HepG2 (cell line): ENCODE results near the gene SUMO4. TPM values are rescaled to one million over a fixed set of nuclear protein-coding genes. Genes with fewer than 3 reads are reported as not detected.
A peak's percentile ranks its signal among the peaks of the same experiment; 100 is the strongest.
"Not testable (repeated sequence)": the region's sequence is repeated elsewhere in the genome, so short reads cannot be mapped to it uniquely, and the experiment has no call there.

ENCODE experiments used
- ATAC-seq: fragments of 200-7000 bp; cut with Tn5 transposase; 3 replicates; pipeline ENCODE4 v1.9.1; 2020; ENCODE audit warnings: mild to moderate bottlenecking, moderate library complexity
- BruUV-seq: library from RNA; stranded (reverse); fragments of 400-500 nt; replicated peaks from 2 replicates; lab custom pipeline; 2021; lab: Mats Ljungman, UMichigan
- CTCF ChIA-PET: fragments of 300-600 bp; formaldehyde crosslinking; extraction: SDS; loops from one replicate; lab custom pipeline; 2021; ENCODE audit warnings: low total read pairs, inconsistent platforms, low intra/inter-chr PET ratio; lab: Yijun Ruan, JAX
- POLR2A ChIA-PET: fragments of 350-600 bp; sonication (Branson Sonifier 250); formaldehyde crosslinking; loops from one replicate; lab custom pipeline; 2020; ENCODE audit warnings: antibody characterized with exemption, inconsistent platforms; lab: Yijun Ruan, JAX
- DNase-seq: peaks from one replicate; pipeline ENCODE4 v3.0.0-alpha.2; 2015; ENCODE audit warnings: low spot score
- FAIRE-seq: peaks from 3 replicates; lab custom pipeline; 2011; peaks lifted over from hg19 to GRCh38; lab: Jason Lieb, UNC
- H2AFZ ChIP-seq: one replicate; pipeline ENCODE4 v1.6.1; 2011; ENCODE audit warnings: low read length, inconsistent platforms
- H3K27ac ChIP-seq: fragments of 300-600 bp; 3 replicates; pipeline ENCODE4 v1.8.0; 2011; ENCODE audit warnings: mixed run types, mild to moderate bottlenecking, mixed read lengths, low read length, inconsistent platforms; ENCODE audit not compliant: insufficient read depth; ENCODE audit errors: extremely low read length
- H3K27me3 ChIP-seq, 2 experiments: fragments of 200-600 bp in 1 of 2; 2 replicates in 1 of 2; 3 replicates in 1 of 2; pipeline versions ENCODE4 v1.6.0 to v1.8.0; 2011; ENCODE audit warnings: low read length in 2 of 2, mild to moderate bottlenecking in 2 of 2, moderate library complexity in 2 of 2, inconsistent platforms in 1 of 2; ENCODE audit not compliant: insufficient read depth in 2 of 2, control insufficient read depth in 1 of 2
- H3K36me3 ChIP-seq, 2 experiments: fragments of 200-600 bp in 1 of 2; replicated peaks in 1 of 2; 2 replicates in 1 of 2; 3 replicates in 1 of 2; pipeline versions ENCODE4 v1.5.1 to v1.8.0; 2011; ENCODE audit warnings: low read length in 2 of 2, inconsistent platforms in 1 of 2; ENCODE audit not compliant: insufficient read depth in 2 of 2, control insufficient read depth in 1 of 2
- H3K4me1 ChIP-seq: 2 replicates; pipeline ENCODE4 v1.5.1; 2012; ENCODE audit warnings: low read length, inconsistent platforms; ENCODE audit not compliant: insufficient read depth
- H3K4me2 ChIP-seq: 2 replicates; pipeline ENCODE4 v1.6.0; 2011; ENCODE audit warnings: low read depth, low read length, inconsistent platforms
- H3K4me3 ChIP-seq, 3 experiments: fragments of 200-600 bp in 1 of 3; sonication (generic), shearing (Covaris generic) in 1 of 3; replicated peaks in 1 of 3; 2 replicates each; pipeline ENCODE4 v1.5.1; 2011 to 2016; ENCODE audit warnings: low read length in 3 of 3, inconsistent platforms in 2 of 3, low read depth in 2 of 3, mild to moderate bottlenecking in 2 of 3, control low read depth in 1 of 3, mixed read lengths in 1 of 3; ENCODE audit not compliant: insufficient read depth in 1 of 3
- H3K79me2 ChIP-seq: one replicate; pipeline ENCODE4 v1.6.1; 2011; ENCODE audit warnings: low read length, inconsistent platforms; ENCODE audit not compliant: insufficient read depth
- H3K9ac ChIP-seq: 2 replicates; pipeline ENCODE4 v1.6.0; 2011; ENCODE audit warnings: mild to moderate bottlenecking, low read depth, low read length, inconsistent platforms; ENCODE audit not compliant: insufficient read depth
- H3K9me3 ChIP-seq: 2 replicates; pipeline ENCODE4 v1.5.1; 2012; ENCODE audit warnings: mild to moderate bottlenecking, low read length
- H4K20me1 ChIP-seq: 2 replicates; pipeline ENCODE4 v1.6.0; 2011; ENCODE audit warnings: inconsistent platforms, mild to moderate bottlenecking, low read length, moderate library complexity; ENCODE audit not compliant: insufficient read depth
- FOXP1 ChIP-seq, 2 experiments: fragments of 450-650 bp in 1 of 2; IDR thresholded peaks; 2 replicates each; pipeline ENCODE4 v1.6.1; 2017 to 2018; ENCODE audit warnings: antibody characterized with exemption in 1 of 2
- FOXP4 ChIP-seq: sonication (generic); formaldehyde crosslinking; IDR thresholded peaks from 2 replicates; pipeline ENCODE4 v1.4.0; 2020; ENCODE audit warnings: missing genetic modification reagents
- IKZF5 ChIP-seq: IDR thresholded peaks from 2 replicates; pipeline ENCODE4 v1.6.1; 2018; ENCODE audit warnings: missing genetic modification reagents, mild to moderate bottlenecking, missing compliant biosample characterization
- NRL ChIP-seq: sonication (generic); formaldehyde crosslinking; IDR thresholded peaks from 2 replicates; pipeline ENCODE4 v1.5.0; 2020; ENCODE audit warnings: missing genetic modification reagents, mild to moderate bottlenecking, moderate library complexity, borderline replicate concordance
- PAXIP1 ChIP-seq: sonication (generic); formaldehyde crosslinking; conservative IDR thresholded peaks from 2 replicates; pipeline ENCODE4 v1.4.0; 2020; ENCODE audit warnings: mild to moderate bottlenecking, missing genetic modification reagents, moderate library complexity
- ZNF431 ChIP-seq: sonication (generic); formaldehyde crosslinking; IDR thresholded peaks from 2 replicates; pipeline ENCODE4 v1.9.0; 2022; ENCODE audit warnings: missing genetic modification reagents, low read depth, mild to moderate bottlenecking, borderline replicate concordance
- ZNF703 ChIP-seq: sonication (generic); formaldehyde crosslinking; IDR thresholded peaks from 2 replicates; pipeline ENCODE4 v1.5.1; 2020; ENCODE audit warnings: missing genetic modification reagents, mild to moderate bottlenecking, moderate library complexity, borderline replicate concordance
- WGBS: methylation state at CpG from one replicate; pipeline ENCODE4 v1.1.6; 2017; ENCODE audit warnings: low lambda C conversion rate; 5-methylcytosine and 5-hydroxymethylcytosine counted together
- in situ Hi-C: cut with HindIII; loops from 2 replicates; pipeline ENCODE4 v1.10.0; 2017; ENCODE audit warnings: low pct_unique_long_range_greater_than_20kb; ENCODE audit not compliant: extremely low pct_ligation_motif_present
- intact Hi-C: fragments of 100-400 bp; cut with micrococcal nuclease; formaldehyde crosslinking; loops from one replicate; pipeline ENCODE4 v1.10.0; 2022; ENCODE audit not compliant: unreplicated experiment
- polyA plus RNA-seq, 8 experiments: library from polyadenylated mRNA; depleted of rRNA in 3 of 8; stranded (reverse) in 7 of 8; unstranded in 1 of 8; fragments of >200 nt; fragmentation: Illumina TruSeq in 4 of 8; extraction: Trizol in 4 of 8; gene quantifications; 2 replicates each; pipeline versions ENCODE4 v1.2.1 to v1.2.3, GENCODE V29; 2011 to 2016; ENCODE audit warnings: low read depth in 4 of 8, missing spikeins in 1 of 8, mixed read lengths in 1 of 8; ENCODE audit not compliant: insufficient read depth in 1 of 8
- total RNA-seq, 5 experiments: library from RNA; depleted of rRNA; stranded (reverse); fragments of >200 nt; fragmentation: Illumina TruSeq; extraction: Trizol; gene quantifications; 2 replicates each; pipeline ENCODE4 v1.2.3, GENCODE V29; 2016; ENCODE audit warnings: low read depth in 1 of 5

The SUMO4 gene
- total and polyA plus RNA-seq, 2 of the 13 experiments (the other 11 are each of a cell fraction or from before 2014, with no cell fraction given) = 0.22 to 1.2 TPM

GRCh38 chr6:149443411-149444181 lies 43.5 kb downstream of the SUMO4 start:
- ChIA-PET CTCF (no interaction called here), POLR2A (no interaction called here)
- no peak for ATAC-seq
- no peak overlapping the region for H3K4me3 ChIP-seq
- intact Hi-C loops (no loop called here), in situ Hi-C loops (no loop called here)
- no peaks in the 10 kb centered on the region for H3K79me2 ChIP-seq
- no peaks in the 10 kb centered on the region for H3K36me3 ChIP-seq
- 64% methylated on average over 8 of the region's 8 CpGs for WGBS
- H2AFZ ChIP-seq = no peak overlapping the region
- no peak overlapping the region for H3K4me2 ChIP-seq
- no peaks in the 10 kb centered on the region for H3K27me3 ChIP-seq
- FAIRE-seq = no peak
- H3K27ac ChIP-seq = no peak overlapping the region
- DNase-seq = no peak
- peaks cover 45% of the 10 kb centered on the region for H3K4me1 ChIP-seq
- H3K9me3 ChIP-seq = no peaks in the 10 kb centered on the region
- H3K9ac ChIP-seq = no peak overlapping the region
- BruUV-seq = no TSS peak
- no peaks in the 10 kb centered on the region for H4K20me1 ChIP-seq
- TF ChIP-seq IKZF5 (peak; percentile 62; the same call in 1 of the 2 replicates), ZNF431 (CRISPR knock-in tag) (0 out of 2 replicates have a peak, but pooled peaks have one; percentile 23), ZNF703 (CRISPR knock-in tag) (no peak)

GRCh38 chr6:149444360-149445094 lies 44.5 kb downstream of the SUMO4 start:
- FAIRE-seq = peak; percentile 51
- ATAC-seq = peak; percentile 45
- not testable (repeated sequence) for TF ChIP-seq FOXP1 (IDR thresholded peaks at IDR 0.05)
- TF ChIP-seq FOXP1 (CRISPR knock-in tag; IDR thresholded peaks at IDR 0.05) (peak; percentile 31; the same call in 1 of the 2 replicates), PAXIP1 (CRISPR knock-in tag) (0 out of 2 replicates have a peak, but pooled peaks have one; percentile 16), FOXP4 (CRISPR knock-in tag) (peak; percentile 57; the same call in 1 of the 2 replicates), NRL (CRISPR knock-in tag) (0 out of 2 replicates have a peak, but pooled peaks have one; percentile 12)

More at GRCh38 chr6:149444360-149445094, 44.5 kb downstream of the SUMO4 start:
- H3K4me1 ChIP-seq = peaks cover 45% of the 10 kb centered on the region
- peak overlapping the region; percentile 15 for H3K4me2 ChIP-seq
- H3K79me2 ChIP-seq, H2AFZ ChIP-seq, H3K27ac ChIP-seq, H3K36me3 ChIP-seq, H3K9me3 ChIP-seq, H3K9ac ChIP-seq, H3K4me3 ChIP-seq, BruUV-seq, H3K27me3 ChIP-seq, POLR2A ChIA-PET, CTCF ChIA-PET, intact Hi-C loops, H4K20me1 ChIP-seq, in situ Hi-C loops: not testable (repeated sequence)
- peak; percentile 27 for DNase-seq
- 33% methylated on average over 3 of the region's 3 CpGs for WGBS
